ENCODE measurements around the gene ANKRD30B.
"Not testable (repeated sequence)": the region's sequence is repeated elsewhere in the genome, so short reads cannot be mapped to it uniquely, and the experiment has no call there.

DNA sequence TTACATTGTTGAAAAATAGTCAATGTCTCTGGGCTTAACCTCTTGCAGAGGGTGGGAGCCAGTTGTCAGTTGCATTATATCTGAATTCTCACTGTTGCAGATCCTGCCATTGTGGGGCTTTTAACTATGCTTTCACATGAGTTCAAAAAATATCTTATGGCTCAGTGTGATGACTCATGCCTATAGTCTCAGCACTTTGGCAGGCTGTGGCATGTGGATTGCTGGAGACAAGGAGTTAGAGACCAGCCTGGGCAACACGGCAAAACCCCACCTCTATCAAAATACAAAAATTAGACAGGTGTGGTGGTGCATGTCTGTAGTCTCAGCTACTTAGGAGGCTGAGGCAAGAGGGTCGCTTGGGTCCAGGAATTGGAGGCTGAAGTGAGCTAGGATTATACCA is 38.2 kb upstream of the ANKRD30B start:
- TF ChIP-seq GABPB1 (CRISPR knock-in tag; IDR thresholded peaks at IDR 0.05); TAF15 (IDR thresholded peaks at IDR 0.05; ENCODE audit: low read depth, low read length, poor library complexity, severe bottlenecking); ZNF543 (CRISPR knock-in tag; IDR thresholded peaks at IDR 0.05); ARHGAP35 (CRISPR knock-in tag; IDR thresholded peaks at IDR 0.05; ENCODE audit: borderline replicate concordance); PHB2 (IDR thresholded peaks at IDR 0.05; ENCODE audit: partially characterized antibody): not testable (repeated sequence)
- TF ChIP-seq, protein P1, sequence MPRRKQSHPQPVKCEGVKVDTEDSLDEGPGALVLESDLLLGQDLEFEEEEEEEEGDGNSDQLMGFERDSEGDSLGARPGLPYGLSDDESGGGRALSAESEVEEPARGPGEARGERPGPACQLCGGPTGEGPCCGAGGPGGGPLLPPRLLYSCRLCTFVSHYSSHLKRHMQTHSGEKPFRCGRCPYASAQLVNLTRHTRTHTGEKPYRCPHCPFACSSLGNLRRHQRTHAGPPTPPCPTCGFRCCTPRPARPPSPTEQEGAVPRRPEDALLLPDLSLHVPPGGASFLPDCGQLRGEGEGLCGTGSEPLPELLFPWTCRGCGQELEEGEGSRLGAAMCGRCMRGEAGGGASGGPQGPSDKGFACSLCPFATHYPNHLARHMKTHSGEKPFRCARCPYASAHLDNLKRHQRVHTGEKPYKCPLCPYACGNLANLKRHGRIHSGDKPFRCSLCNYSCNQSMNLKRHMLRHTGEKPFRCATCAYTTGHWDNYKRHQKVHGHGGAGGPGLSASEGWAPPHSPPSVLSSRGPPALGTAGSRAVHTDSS (CRISPR knock-in tag; conservative IDR thresholded peaks at IDR 0.05), result not testable (repeated sequence)

All from HepG2 (cell line).